HepG2 (cell line): ENCODE data around the gene RUFY2.

ENCODE experiments used
- CEBPB ChIP-seq: IDR thresholded peaks from 2 replicates; pipeline ENCODE4 v1.6.1; 2011; ENCODE audit warnings: low read depth, low read length, improper control_type of control experiment, borderline replicate concordance
- EZH2 ChIP-seq: conservative IDR thresholded peaks from 2 replicates; pipeline ENCODE4 v1.6.1; 2012; ENCODE audit warnings: mild to moderate bottlenecking, low read depth, low read length, moderate library complexity
- FOSL1 ChIP-seq: sonication (generic); formaldehyde crosslinking; IDR thresholded peaks from 2 replicates; pipeline ENCODE4 v1.9.0; 2021; ENCODE audit warnings: missing genetic modification reagents, borderline replicate concordance
- HES4 ChIP-seq: sonication (generic); formaldehyde crosslinking; IDR thresholded peaks from 2 replicates; pipeline ENCODE4 v1.9.0; 2021; ENCODE audit warnings: mild to moderate bottlenecking, missing genetic modification reagents, borderline replicate concordance
- KDM1A ChIP-seq: IDR thresholded peaks from 2 replicates; pipeline ENCODE4 v1.6.1; 2016; ENCODE audit warnings: missing compliant biosample characterization
- RFX5 ChIP-seq: IDR thresholded peaks from 2 replicates; pipeline ENCODE4 v1.6.1; 2011; ENCODE audit warnings: low read depth, low read length, improper control_type of control experiment
- SP1 ChIP-seq, 2 experiments: fragments of 450-650 bp in 1 of 2; sonication (generic) in 1 of 2; formaldehyde crosslinking in 1 of 2; IDR thresholded peaks; 2 replicates each; pipeline versions ENCODE4 v1.4.0 to v1.6.1; 2016 to 2020; ENCODE audit warnings: missing genetic modification reagents in 1 of 2
- SRF ChIP-seq: IDR thresholded peaks from 2 replicates; pipeline ENCODE4 v1.6.1; 2011; ENCODE audit warnings: mild to moderate bottlenecking, low read depth, low read length, moderate library complexity
- ZSCAN21 ChIP-seq: sonication (generic); formaldehyde crosslinking; IDR thresholded peaks from 2 replicates; pipeline ENCODE4 v1.8.0; 2022; ENCODE audit warnings: mild to moderate bottlenecking, missing genetic modification reagents, moderate library complexity, borderline replicate concordance
- ZSCAN9 ChIP-seq: IDR thresholded peaks from 2 replicates; pipeline ENCODE4 v1.6.1; 2016; ENCODE audit warnings: borderline replicate concordance
- TF ChIP-seq, protein P1 (sequence below): IDR thresholded peaks from 2 replicates; pipeline ENCODE4 v1.6.1; 2016
- TF ChIP-seq, protein P2 (sequence below): sonication (generic); formaldehyde crosslinking; IDR thresholded peaks from 2 replicates; pipeline ENCODE4 v1.5.1; 2020; ENCODE audit warnings: missing genetic modification reagents, mild to moderate bottlenecking, borderline replicate concordance
- TF ChIP-seq, protein P3 (sequence below): sonication (generic); formaldehyde crosslinking; IDR thresholded peaks from 2 replicates; pipeline ENCODE4 v1.5.0; 2020; ENCODE audit warnings: mild to moderate bottlenecking, missing genetic modification reagents, moderate library complexity

DNA sequence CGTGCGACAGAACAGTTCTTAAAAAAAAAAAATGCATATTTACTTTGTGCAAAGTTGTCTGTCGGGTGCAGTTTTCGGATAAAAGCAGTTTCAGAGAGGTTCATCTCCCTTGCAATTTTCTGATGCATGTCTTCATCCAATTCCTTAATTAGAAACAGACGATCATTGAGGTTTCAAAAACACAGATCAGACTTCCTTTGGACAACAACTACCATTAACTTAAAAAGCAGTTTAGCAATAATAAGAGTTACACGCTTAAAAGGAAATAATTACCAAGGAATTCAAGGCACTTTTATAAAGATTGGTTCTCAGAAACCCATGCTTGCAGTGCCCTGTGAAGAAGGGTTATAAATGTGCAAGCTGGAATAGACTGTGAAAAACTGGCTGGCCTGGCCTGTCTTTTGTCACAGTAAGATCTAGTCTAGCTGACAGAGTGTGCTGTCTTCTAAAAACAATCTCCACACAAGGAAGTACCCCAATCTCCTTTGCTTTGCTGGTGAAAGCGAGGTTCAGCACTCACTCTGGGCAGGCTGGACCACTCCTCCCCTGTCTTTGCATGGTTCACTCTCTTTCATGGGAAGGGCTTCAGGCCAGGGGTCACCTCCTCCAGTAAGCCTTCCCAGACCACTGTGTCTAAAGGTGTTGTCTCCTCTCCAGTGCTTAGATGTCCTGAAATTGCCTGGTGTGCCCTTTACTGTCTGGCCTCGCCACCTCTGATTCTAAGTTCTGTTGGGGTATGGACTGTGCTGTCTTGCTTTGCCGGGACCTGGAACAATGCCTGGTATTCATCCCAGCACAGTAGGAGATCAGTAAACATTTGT, 110.0 kb downstream of the RUFY2 start:
- TF ChIP-seq SRF (no peak), FOSL1 (no peak), ZSCAN9 (CRISPR knock-in tag) (no peak), SP1 (IDR thresholded peaks at IDR 0.05) (no peak), SP1 (CRISPR knock-in tag; IDR thresholded peaks at IDR 0.05) (no peak), CEBPB (no peak), HES4 (CRISPR knock-in tag) (no peak), ZSCAN21 (CRISPR knock-in tag) (no peak), RFX5 (no peak), EZH2 (no peak), KDM1A (CRISPR knock-in tag) (no peak)
- TF ChIP-seq, protein P1, sequence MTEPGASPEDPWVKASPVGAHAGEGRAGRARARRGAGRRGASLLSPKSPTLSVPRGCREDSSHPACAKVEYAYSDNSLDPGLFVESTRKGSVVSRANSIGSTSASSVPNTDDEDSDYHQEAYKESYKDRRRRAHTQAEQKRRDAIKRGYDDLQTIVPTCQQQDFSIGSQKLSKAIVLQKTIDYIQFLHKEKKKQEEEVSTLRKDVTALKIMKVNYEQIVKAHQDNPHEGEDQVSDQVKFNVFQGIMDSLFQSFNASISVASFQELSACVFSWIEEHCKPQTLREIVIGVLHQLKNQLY (CRISPR knock-in tag) = no peak
- TF ChIP-seq, protein P2, sequence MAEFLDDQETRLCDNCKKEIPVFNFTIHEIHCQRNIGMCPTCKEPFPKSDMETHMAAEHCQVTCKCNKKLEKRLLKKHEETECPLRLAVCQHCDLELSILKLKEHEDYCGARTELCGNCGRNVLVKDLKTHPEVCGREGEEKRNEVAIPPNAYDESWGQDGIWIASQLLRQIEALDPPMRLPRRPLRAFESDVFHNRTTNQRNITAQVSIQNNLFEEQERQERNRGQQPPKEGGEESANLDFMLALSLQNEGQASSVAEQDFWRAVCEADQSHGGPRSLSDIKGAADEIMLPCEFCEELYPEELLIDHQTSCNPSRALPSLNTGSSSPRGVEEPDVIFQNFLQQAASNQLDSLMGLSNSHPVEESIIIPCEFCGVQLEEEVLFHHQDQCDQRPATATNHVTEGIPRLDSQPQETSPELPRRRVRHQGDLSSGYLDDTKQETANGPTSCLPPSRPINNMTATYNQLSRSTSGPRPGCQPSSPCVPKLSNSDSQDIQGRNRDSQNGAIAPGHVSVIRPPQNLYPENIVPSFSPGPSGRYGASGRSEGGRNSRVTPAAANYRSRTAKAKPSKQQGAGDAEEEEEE = no peak
- TF ChIP-seq, protein P3, sequence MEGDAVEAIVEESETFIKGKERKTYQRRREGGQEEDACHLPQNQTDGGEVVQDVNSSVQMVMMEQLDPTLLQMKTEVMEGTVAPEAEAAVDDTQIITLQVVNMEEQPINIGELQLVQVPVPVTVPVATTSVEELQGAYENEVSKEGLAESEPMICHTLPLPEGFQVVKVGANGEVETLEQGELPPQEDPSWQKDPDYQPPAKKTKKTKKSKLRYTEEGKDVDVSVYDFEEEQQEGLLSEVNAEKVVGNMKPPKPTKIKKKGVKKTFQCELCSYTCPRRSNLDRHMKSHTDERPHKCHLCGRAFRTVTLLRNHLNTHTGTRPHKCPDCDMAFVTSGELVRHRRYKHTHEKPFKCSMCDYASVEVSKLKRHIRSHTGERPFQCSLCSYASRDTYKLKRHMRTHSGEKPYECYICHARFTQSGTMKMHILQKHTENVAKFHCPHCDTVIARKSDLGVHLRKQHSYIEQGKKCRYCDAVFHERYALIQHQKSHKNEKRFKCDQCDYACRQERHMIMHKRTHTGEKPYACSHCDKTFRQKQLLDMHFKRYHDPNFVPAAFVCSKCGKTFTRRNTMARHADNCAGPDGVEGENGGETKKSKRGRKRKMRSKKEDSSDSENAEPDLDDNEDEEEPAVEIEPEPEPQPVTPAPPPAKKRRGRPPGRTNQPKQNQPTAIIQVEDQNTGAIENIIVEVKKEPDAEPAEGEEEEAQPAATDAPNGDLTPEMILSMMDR = no peak
